Lower leg skin (tissue), 4 donors: ENCODE data around the gene TRAF3. TPM values are rescaled to one million over a fixed set of nuclear protein-coding genes. Genes with fewer than 3 reads are reported as not detected.

Experiments used
- DNase-seq, 2 donors: peaks; one replicate each; pipeline ENCODE4 v3.0.0-alpha.2; 2019; ENCODE audit warnings: low spot score in 2 of 2
- H3K4me3 ChIP-seq: fragments of 200-600 bp; sonication (generic); 2 replicates; pipeline ENCODE4 v1.5.1; 2017; ENCODE audit warnings: mild to moderate bottlenecking, low read depth; ENCODE audit not compliant: poor library complexity, severe bottlenecking
- CTCF ChIP-seq, 3 donors: fragments of 450-650 bp; IDR thresholded peaks; one replicate each; pipeline ENCODE4 v1.5.1; 2016; ENCODE audit warnings: antibody characterized with exemption in 3 of 3, mild to moderate bottlenecking in 3 of 3, moderate library complexity in 2 of 3
- POLR2A ChIP-seq, 2 donors: fragments of 450-650 bp; IDR thresholded peaks; one replicate each; pipeline ENCODE4 v1.6.1; 2016 to 2017; ENCODE audit warnings: antibody characterized with exemption in 2 of 2, mild to moderate bottlenecking in 1 of 2, moderate library complexity in 1 of 2
- WGBS, 2 donors: methylation state at CpG; one replicate each; pipeline ENCODE4 v1.1.5; 2018; 5-methylcytosine and 5-hydroxymethylcytosine counted together
- intact Hi-C: fragments of 100-400 bp; cut with DNase I; formaldehyde crosslinking; loops from one replicate; pipeline ENCODE4 v1.15.0; 2023; ENCODE audit warnings: low total_unique reads
- total RNA-seq, 4 donors: library from RNA; depleted of rRNA; stranded (reverse); fragments of >200 nt; gene quantifications; one replicate each; pipeline ENCODE4 v1.1.0, GENCODE V29; 2016

TRAF3 gene
- total RNA-seq, 4 donors from 2014 or later, result 3.0 to 14.4 (median 12.1) TPM

DNA sequence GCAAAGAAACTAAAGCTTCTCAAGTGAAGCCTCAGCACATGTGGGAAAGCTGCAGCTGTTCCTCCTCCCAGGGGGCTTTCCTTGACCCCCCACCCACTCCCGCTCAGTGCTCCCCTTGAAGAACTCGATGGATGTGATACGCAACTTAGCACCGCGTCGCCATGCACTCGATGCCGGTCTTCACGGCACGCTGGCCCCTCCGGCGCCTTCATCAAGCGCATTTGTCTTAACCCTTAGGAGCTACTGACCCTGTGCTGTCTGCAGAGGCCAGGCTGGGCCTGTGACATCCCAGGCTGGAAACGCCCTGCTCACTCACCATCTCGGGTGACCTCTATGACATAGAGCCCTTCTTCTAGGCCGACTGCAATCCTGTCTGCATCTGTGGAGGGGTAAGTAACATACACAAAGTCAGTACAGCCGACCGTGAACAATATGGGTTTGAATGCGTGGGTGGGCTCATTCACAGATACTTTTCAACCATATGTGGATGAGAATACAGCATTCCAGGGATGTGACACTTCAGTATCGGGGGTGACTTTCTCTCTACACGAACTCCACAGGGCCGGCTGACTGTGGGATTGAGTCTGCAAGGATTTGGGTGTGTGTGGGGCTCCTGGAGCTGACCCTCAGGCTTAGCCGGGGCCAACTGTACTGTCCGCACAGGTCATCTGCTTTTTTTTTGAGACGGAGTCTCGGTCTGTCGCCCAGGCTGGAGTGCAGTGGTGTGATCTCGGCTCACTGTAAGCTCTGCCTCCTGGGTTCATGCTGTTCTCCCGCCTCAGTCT lies 168.3 kb downstream of the TRAF3 start:
- TF ChIP-seq POLR2A (IDR thresholded peaks at IDR 0.05), result no peak
- no peak for TF ChIP-seq CTCF (IDR thresholded peaks at IDR 0.05)
- 91 to 95% methylated on average over 29 of the region's 29 CpGs for WGBS, 2 donors
- DNase-seq, result no peak
- no peak overlapping the region for H3K4me3 ChIP-seq
- intact Hi-C loops, result no loop called here

- intact Hi-C loops, result no loop called here
- TF ChIP-seq CTCF (IDR thresholded peaks at IDR 0.05) (no peak), POLR2A (IDR thresholded peaks at IDR 0.05) (no peak)
Measured at GRCh38 chr14:102947321-102948103, 170.3 kb downstream of the TRAF3 start.

DNA sequence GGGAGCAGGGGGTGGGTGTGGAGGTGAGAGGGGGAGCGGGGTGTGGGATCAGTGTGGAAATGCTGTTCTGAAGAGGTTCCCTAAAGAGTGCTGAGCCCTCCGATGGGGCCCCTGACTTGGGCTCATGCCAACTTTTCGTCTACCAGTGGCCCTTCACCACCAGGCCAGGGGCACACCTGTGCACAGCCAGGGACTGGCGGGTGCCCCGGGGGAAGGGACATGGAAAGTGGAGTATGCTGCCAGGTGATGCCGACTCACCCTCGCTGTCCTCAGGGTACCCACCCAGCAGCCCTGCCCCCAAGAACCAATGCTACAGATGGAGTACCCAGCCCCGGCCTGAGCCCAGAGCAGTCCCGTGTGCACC lies 171.4 kb downstream of the TRAF3 start:
- 72 to 80% methylated on average over 9 of the region's 9 CpGs for WGBS, 2 donors
- TF ChIP-seq POLR2A (IDR thresholded peaks at IDR 0.05), result no peak
- no peak overlapping the region for H3K4me3 ChIP-seq
- DNase-seq, result no peak
- intact Hi-C loops, result no loop called here

More at GRCh38 chr14:102947321-102948103, 170.3 kb downstream of the TRAF3 start:
- 87 to 88% methylated on average over 27 of the region's 27 CpGs for WGBS, 2 donors
- no peak for DNase-seq
- H3K4me3 ChIP-seq, result no peak overlapping the region

GRCh38 chr14:102949062-102949800 lies 172.0 kb downstream of the TRAF3 start:
- no peak for DNase-seq
- no peak for TF ChIP-seq POLR2A (IDR thresholded peaks at IDR 0.05)
- no peak for TF ChIP-seq CTCF (IDR thresholded peaks at IDR 0.05)
- 74 to 81% methylated on average over 28 of the region's 28 CpGs for WGBS, 2 donors
- no peak overlapping the region for H3K4me3 ChIP-seq
- intact Hi-C loops, result no loop called here

DNA sequence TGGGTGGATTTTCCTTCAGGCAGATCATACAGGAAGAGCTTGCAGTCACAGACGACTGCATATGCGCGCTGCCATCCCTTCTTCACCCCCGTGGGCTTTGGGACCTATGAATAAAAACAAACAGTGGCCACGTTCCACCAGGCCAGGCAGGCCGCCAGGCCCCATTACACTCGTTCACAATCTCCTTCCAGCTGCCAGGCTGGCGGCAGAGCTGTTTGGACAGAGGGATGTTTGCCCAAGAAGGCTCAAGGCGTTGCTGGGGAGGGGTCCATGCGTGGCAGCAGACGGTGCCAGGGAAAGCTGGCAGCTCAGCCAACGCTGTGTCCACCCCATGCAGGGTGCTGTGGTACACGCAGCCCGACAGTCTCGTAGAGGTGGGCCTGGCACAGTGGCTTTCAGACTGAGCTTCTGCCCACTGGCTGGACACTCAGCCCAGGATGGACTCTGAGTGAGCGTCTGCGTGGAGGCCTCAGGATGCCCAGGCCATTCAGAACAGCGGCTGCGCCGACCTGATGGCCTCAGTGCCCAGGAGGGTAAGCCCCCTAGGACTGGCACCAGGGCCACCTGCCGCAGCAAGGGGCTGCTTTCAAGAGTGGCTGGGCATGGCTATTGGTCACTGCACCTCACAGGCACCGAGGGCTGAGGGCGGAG lies 172.7 kb downstream of the TRAF3 start:
- 66 to 80% methylated on average over 15 to 17 of the region's 23 CpGs for WGBS, 2 donors
- H3K4me3 ChIP-seq, result no peak overlapping the region
- DNase-seq, result no peak
- TF ChIP-seq POLR2A (IDR thresholded peaks at IDR 0.05), result no peak
- no peak for TF ChIP-seq CTCF (IDR thresholded peaks at IDR 0.05)
- intact Hi-C loops, result no loop called here
